ENCODE measurements around the gene DISC1.
A peak's percentile ranks its signal among the peaks of the same experiment; 100 is the strongest.
"Not testable (repeated sequence)": the region's sequence is repeated elsewhere in the genome, so short reads cannot be mapped to it uniquely, and the experiment has no call there.

The DISC1 gene

DNA sequence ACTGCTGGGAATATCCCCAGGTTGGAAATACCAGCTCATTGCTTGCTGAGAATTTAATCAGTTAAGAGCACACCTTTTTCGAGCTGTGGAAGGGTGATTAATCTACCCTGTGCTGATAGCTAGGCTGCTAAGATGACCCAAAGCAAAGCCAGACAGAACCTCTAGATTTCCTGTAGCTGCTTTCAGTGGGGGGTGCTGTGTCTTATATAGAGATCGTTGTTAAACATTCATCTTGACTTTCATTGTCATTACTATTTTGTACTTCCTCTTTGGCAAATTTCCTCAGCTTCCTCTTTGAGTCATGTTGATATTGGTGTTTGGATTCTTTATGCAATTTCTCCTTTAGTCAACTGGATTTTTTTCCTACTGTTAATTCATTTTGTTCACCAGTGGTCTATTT, 155.3 kb downstream of the DISC1 start:
- DNase-seq = peak in 1 of 2 donors; percentile 83

DNA sequence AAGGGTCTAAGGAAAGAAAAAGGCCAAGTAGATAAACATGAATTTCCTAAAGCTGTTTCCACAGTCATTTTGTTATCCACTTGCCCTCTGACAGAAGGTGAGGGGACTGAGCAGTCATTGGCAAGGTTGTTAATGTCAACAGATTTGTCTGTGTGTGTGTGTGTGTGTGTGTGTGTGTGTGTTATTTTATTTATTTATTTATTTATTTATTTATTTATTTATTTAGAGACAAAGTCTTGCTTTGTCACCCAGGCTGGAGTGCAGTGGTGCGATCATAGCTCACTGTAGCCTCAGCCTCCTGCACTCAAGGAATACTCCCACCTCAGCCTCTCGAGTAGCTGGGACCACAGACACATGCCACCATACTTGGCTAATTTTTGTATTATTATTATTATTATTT, 158.5 kb downstream of the DISC1 start:
- DNase-seq = not testable (repeated sequence)

DNA sequence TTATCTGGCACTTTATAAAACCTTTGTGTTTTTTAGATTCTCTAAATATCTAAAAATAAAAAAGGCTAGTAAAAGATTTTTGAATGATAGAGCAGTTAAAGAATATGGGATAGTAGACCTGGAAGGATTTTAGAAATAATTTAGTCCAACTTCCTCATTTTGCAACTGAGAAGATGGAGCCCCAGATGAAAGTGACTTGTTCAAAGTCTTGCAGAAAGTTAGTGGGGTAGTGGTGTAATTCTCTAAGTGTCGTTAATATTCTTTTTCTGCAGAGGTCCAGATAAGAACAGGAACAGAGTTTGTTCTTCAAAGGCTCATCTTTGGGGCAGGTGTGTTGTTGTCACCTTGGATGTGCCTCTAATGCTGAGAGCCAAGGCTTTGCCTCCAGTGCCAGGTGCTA, 159.5 kb downstream of the DISC1 start:
- peak in 1 of 2 donors; percentile 7 for DNase-seq

DNA sequence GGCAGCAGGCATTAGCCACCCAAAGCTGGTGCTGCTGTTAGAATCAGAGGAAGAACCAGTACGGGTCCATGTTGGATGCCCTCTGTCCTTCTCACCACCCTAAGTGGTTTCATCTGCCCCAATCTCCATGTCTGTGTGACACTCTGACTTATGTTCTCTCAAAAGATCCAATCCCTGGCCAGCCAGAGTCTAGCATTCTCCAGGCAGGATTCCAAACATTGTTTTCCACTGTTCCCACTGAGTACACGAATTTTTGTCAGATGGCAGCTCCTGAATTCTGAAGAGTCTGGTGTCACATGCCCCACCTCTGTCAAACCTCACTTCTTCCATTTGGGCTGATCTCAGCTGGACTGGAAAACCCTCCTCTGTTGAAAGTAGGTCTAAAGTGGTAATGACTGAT, 166.0 kb downstream of the DISC1 start:
- no peak for DNase-seq

DNA sequence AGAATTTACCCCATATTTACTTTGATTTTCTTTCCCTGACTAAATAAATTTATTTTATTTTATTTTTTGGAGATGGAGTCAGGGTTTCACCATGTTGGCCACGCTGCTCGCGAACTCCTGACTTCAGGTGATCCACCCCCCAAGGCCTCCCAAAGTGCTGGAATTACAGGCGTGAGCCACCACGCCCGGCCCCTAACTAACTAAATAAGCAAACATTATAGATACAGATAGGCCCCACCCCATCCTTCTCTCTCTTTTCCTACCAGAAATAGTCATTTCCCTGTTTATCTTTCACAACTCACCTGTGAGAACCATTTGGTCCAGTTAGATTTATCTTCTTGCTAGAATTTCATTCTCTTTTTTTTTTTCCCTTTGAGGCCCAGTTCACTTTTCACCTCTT, 167.3 kb downstream of the DISC1 start:
- no peak for DNase-seq

DNA sequence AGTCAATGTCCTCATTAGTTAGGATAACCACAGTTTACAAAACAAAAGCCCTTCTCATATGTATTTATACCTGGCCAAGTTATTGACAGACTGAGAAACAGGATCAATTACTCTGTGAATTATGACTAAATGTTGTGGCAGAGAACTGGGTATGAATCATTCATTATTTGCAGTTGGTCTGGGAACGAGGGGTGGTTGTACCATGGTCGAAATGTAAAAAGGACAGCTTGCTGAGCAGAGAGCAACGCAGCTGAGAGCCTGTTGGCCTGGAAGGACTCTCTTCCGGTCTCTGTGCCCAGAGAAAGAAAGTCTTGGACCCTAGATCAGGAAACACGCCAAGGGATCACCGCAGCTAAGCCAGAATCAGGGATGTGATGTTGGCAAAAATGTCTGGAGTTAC, 169.6 kb downstream of the DISC1 start:
- no peak for DNase-seq

DNA sequence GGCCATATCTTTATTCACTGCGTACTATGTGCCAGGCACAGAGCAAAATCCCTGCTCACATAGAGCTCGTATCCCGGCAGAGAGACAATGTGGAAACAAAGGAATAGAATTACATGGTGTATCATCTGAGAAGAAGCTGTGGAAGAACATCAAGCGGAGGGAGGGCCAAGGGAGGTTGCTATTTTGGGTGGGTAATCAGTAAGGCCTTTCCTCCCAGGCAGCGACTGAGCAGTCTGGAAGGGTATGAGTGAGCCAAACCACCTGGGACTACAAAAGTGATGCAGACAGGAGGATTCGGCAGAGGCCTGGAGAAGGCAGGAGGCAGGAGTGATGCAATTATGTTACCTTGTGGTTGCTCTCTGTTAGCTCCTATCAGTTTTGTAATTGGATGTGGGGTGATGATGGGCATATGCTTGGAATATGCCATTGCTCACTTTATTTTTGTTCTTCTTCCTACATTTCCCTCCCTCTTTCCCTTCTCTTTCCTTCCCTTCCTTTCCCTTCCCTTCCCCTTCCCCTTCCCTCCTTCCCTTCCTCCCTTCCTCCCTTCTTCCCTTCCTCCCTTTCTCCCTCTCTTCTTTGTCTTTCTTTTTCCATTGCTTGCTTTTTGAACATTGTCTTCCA, 172.9 kb downstream of the DISC1 start:
- no peak for DNase-seq

DNA sequence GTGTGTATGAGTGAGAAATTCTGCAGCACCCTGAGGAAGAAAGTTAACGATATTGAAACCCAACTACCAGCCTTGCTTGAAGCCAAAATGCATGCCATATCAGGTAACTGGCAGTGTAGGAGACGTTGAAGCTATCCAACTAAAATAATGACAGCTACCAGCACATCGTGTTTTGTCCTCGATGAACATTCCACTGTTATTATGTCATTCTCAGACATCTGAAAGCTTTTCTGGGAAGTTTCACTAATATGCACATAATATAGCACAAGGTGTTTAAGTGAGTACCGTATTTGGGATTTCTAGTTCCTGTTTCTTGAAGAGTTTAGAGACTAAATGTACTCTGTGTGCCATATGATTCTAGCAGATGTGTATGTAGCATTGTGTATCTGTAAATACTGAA, 173.5 kb downstream of the DISC1 start:
- DNase-seq = no peak

DNA sequence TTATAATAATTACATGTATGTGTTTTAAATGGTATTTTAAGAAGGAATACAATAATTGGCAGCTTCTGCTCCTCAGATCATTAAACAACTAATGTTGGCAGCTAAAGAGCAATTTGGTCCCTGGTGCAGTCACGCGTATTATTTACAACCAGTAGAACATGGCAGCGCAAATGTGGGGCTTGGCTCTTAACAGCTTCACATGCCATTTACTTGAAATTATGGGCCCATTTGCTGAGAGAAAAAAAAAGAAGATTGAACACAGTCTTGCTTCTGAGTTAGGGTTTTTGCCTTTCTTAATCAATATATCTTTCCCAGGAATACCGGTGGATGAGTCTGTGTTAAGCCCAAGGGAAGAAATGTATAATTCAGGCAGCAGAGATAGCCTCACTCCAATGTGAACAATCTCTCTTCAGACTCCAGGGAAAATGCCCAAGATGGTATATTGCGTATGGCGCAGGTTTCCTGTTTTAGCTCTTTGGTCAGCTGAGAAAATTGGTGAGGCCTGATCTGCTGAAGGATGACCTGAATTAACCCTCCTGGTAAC, 174.5 kb downstream of the DISC1 start:
- no peak for DNase-seq

DNA sequence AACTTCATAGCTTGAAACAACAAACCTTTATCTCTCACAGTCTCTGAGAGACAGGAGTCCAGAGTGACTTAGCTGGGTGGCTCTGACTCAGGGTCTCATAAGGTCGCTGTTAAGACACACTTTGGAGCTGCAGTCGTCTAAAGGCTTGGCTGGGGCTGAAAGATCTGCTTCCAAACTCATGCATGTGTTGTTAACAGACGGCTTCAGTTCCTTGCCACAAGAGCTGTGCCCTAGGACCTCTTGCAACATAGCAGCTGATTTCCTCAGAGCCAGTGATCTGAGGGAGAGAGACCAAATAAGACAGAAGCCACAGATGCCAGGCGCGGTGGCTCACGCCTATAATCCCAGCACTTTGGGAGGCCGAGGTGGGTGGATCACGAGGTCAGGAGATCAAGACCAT, 176.8 kb downstream of the DISC1 start:
- no peak for DNase-seq

DNA sequence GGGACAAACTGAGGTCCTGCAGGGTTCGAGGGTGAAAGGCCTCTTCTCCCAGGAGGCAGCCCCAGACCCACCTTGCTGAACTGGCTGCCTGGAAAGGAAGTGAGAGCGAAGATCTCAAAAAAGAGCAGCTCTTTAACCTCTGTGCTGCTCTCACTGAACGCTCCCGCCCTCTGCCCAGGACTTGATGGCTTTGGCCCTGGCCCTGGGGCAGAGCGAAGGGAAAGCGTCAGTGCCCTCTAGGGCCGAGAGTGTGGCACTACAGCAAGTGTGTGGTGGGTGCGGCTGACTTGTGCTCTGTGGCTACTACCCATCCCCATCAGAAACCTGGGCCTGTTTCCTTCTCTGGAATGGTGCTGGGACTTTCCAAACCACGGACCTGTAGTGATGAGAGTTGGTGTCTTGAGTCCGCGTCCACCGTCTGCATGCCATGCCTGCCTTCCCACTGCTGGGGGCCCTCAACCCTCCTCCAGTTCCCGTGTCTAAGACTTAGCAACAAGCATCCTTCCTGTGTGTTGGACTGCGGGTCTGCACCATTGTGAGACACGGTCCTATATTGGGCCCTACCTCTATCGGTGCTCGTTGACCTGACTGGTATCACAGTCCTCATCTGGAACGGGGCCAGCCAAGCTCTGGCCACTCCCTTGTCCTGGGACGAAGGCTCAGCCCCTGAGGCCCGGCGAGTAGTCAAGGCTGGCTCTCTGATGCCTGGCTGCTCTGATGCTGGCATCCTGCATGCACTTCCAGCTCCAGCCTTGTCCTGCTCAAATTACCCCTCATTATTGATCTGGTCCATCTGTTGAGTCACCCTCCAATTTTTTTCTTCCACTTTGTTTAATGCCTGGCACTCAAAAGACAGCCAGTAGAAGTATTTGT, 180.3 kb downstream of the DISC1 start:
- DNase-seq = peak; percentile 12 to 22

DNA sequence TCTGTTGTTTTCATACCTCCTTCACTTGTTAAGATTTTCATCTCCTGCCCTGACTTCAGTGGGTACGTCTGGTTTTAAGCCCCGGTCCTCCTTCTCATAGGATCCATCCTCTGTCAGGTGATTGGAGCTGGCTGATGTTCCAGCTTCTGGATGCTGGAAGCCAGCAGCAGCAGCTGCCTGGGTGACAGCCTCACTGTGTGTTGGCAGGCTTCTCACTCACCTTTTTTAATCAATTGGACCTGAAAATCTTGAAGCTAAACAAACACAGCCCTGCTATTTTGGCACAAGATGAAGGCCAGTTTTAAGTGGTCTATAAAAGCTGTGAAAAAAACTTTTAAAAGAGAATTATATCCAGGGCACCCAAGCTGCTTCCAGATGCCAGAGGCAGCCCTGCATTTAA, 181.0 kb downstream of the DISC1 start:
- DNase-seq = no peak

DNA sequence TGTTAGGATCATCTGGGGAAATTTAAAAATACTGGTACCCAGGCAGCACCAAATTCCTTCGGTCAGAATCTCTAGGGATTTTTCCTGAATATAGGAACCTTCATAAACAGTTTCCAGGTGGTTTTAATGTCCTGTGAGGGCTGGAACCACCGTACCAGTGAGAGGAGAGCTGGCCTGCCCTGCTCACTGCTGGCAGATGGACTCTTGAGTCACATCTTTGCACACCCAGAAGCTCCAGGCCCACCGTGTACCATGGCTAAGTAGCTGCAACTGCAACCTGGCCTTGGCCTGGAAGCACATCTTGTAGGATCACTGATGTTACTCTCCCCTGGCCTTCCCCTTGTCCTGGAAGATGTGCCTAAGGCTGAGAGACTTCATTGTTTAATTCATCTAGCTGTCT, 181.5 kb downstream of the DISC1 start:
- DNase-seq = no peak

DNA sequence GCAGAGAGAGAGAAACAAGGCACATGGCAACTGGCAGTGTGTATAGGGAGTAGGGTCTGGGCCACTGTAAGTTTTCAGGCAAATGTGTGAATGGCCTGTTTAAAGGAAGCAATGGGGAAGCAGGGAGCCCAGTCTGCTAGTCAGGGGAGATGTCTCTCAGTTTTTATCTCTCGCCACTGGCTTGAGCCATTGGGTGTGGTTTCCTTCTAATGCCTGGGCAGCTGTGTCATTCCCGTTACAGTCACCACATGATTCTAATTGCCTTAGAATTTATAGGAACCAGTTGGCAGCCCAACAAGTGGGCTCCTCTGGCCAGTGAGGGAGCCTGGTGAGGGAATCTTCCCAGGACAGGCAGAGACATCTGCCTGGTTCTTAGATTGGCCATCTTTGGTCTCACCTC, 182.4 kb downstream of the DISC1 start:
- peak in 1 of 2 donors; percentile 6 for DNase-seq

DNA sequence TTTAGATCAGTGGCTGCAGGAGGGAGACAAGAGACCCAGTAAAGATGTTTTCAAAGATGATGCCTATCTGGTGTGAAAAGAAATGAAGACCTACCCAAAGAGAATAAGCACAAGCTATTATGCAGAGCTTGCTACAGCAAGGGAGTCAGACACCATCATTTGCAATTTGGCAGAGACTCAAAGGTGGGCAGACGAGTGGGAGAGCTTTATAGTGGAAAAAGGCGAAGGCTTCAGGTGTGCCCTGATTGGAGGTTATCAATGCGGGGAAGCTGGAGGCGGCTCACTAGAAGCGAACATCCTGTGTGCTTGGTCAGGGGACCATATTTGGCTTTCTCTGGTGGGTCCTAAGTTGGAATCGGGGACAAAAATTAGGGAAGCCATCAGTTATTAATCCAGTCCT, 183.8 kb downstream of the DISC1 start:
- no peak for DNase-seq

DNA sequence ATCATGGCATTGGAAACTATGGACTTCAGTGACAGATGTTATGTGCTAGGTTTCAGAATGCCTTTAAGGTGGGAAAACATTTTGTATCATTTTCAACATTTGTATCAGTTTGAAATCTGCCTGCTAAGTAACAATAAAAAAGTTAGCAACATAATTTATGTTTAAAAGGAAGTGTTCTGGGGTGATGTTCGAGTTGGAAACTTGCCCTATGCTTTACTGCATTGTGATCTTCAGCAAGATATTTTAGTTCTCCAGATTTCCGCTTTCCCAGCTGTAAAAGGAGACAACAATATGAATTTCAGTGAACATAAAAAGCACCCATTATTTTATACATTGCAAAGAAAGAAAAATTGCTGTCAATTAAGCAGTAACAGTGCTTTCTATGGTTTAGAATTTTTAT, 187.4 kb downstream of the DISC1 start:
- DNase-seq = peak in 1 of 2 donors; percentile 49

DNA sequence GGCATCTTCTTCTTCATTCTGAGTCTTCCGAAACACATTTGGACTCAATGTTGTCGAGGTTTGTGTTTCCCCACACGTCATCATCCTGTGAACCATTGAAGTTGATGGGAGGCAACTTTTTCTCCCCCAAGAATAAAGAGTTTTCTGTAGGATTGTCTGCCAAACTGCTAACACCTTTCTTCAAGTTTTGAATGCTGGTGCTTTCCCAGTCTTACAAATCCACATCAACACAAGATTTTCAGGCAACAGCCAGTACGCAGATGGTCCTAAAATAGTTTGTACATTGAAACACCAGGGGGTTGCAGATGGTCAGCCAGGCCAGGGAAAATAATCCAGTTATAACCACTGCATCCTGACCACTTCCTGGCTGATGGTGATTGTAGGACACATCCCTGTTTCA, 187.9 kb downstream of the DISC1 start:
- no peak for DNase-seq

DNA sequence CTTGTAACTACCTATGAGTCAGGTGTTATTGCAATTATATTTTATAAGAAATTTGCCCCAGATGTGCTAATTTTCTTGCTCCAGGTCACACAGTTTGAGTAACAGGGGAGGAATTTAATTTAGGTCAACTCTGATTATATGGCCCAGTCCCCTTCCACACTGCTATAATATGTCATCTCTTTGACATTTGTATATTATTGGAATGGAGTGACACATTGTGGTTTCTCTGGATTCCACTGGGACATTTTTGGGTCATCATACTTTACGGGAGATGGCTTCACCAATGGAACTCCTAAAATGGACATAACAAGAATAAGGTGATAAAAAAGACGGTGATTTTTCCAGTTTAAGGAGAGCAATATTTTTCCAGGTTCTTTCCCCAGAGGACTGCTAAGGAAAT, 191.2 kb downstream of the DISC1 start:
- DNase-seq = no peak

DNA sequence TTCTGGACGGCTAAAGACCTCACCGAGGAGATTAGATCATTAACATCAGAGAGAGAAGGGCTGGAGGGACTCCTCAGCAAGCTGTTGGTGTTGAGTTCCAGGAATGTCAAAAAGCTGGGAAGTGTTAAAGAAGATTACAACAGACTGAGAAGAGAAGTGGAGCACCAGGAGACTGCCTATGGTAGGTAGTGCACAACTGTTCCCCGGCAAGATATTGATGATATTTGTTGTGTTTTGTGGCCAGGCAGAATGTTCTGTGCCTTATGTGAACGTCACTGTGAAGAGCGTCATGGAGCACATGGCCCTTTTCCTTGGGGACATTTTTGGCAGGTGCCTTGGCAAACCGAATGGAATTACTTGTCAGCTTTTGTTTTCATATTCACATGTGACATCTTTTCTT, 191.7 kb downstream of the DISC1 start:
- DNase-seq = no peak

DNA sequence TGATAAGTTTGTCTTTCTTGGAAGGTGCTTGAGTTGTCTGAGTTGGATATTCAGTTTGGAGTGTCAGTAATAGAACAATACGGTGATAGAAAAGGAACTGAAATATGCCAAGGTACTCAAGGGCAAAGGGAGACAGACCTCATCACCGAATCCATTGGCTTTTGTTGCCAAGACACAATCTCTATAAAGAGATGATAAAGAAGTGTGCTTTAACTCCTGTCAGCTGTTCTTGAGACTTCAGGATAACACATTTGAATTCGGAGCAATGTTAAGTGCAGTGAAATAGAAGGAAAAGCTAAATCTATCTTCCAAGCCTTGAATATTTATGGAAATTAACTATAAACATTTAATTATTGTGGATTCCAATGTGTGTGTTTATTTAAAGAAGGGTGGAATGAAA, 194.7 kb downstream of the DISC1 start:
- DNase-seq = no peak

DNA sequence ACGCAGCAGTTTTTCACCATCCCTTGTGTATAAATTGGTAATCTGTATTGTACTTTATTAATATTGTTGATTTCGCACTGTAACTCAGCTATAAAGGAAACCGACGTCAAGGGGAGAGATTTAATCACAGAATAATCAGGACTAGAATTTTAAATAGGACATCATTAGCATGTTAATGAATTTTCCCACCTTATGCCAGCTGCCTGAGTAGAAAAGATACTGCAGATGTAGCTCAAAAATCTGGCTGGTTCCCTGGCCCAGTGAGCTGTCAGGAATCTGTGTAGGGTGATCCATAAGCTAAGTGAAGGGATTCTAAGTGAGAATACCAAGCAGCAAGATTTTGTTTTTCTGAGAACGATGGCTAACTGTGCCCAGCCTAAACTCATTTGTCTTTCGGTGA, 195.5 kb downstream of the DISC1 start:
- no peak for DNase-seq

DNA sequence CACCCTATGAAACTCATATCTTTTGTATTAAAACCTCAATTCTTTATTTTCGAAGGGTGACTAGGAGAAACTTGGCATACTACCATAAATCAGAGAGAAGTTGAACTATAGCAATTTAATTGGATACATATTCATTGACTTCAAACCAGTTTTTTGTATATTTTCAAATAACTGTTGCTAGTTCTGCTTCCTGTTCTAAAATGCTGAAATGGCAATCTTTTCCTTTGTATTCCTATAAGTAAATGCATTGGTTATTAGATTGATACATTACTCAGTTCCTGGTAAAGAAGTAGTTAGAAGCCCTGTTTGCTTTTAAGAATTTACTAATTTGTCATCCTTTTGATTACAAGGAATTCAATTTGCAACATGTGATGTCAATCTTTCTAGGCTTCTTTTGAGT, 200.0 kb downstream of the DISC1 start:
- no peak for DNase-seq

DNA sequence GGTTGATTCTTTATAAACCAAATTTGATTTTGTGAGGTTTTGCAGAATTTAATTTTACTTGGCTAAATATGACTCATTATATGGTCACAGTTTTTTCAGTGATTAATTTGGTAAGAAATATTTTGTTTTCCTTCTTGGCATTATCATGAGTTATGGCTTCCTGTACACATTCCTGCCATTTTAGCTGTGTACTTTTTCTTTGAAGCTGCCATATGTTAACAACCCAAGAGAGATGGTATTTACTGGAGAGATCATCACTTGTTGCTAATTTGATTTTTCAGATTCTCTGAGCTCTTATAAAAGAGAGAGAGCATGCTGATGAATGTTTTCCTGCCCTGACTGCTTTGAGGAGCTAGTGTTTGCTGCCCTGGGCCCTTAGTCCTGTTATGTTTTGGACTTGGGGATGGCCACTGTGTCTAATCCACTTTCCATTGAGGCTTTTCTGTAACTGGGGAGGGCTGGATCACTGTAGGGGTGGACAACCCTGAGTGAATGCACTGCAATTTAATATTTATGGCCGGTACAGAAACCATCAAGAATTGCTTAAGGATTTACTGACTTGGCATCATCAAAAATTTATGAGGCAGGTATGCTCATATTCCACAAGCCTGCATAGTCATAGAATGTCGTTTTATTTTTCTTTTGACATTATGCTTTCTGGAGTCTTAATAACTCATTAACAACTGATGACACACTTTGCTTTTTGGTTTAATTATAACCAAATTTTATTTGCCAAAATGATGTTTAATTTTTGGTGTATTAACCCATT, 200.9 kb downstream of the DISC1 start:
- no peak for DNase-seq
